K562 (cell line): ENCODE measurements around the gene ZNF48. TPM values are rescaled to one million over a fixed set of nuclear protein-coding genes. Genes with fewer than 3 reads are reported as not detected.

ENCODE experiments used
- ETV5 ChIP-seq: sonication (generic); formaldehyde crosslinking; IDR thresholded peaks from 2 replicates; pipeline ENCODE4 v1.4.0; 2020; ENCODE audit warnings: low read depth, mild to moderate bottlenecking, missing genetic modification reagents
- FOXK1 ChIP-seq: sonication (generic); formaldehyde crosslinking; IDR thresholded peaks from 2 replicates; pipeline ENCODE4 v1.8.0; 2022; ENCODE audit warnings: missing genetic modification reagents, mild to moderate bottlenecking, borderline replicate concordance
- JUNB ChIP-seq: fragments of 450-650 bp; formaldehyde crosslinking; conservative IDR thresholded peaks from 2 replicates; pipeline ENCODE4 v1.4.0; 2020; ENCODE audit warnings: mild to moderate bottlenecking
- LARP7 ChIP-seq: fragments of 450-650 bp; IDR thresholded peaks from 2 replicates; pipeline ENCODE4 v1.6.1; 2016
- NR1H2 ChIP-seq: sonication (generic); formaldehyde crosslinking; IDR thresholded peaks from 2 replicates; pipeline ENCODE4 v1.4.0; 2020; ENCODE audit warnings: mild to moderate bottlenecking, missing genetic modification reagents
- PRMT5 ChIP-seq: sonication (generic); formaldehyde crosslinking; IDR thresholded peaks from 2 replicates; pipeline ENCODE4 v1.5.0; 2020; ENCODE audit warnings: missing genetic modification reagents
- RFX7 ChIP-seq: fragments of 250-450 bp; sonication (Bioruptor Pico); IDR thresholded peaks from 2 replicates; pipeline ENCODE4 v1.5.1; 2021; ENCODE audit warnings: mild to moderate bottlenecking
- SUPT5H ChIP-seq: fragments of 450-650 bp; IDR thresholded peaks from 2 replicates; pipeline ENCODE4 v1.6.1; 2016
- TAF1 ChIP-seq: IDR thresholded peaks from 2 replicates; pipeline ENCODE4 v1.6.1; 2011; ENCODE audit warnings: mild to moderate bottlenecking, low read length, moderate library complexity; ENCODE audit not compliant: insufficient read depth, control insufficient read depth, severe bottlenecking; ENCODE audit errors: extremely low read depth
- TSC22D4 ChIP-seq: fragments of 450-650 bp; IDR thresholded peaks from 2 replicates; pipeline ENCODE4 v1.6.1; 2016; ENCODE audit warnings: missing genetic modification characterization, missing biosample characterization, control low read depth
- ZNF143 ChIP-seq: sonication (generic); formaldehyde crosslinking; IDR thresholded peaks from 2 replicates; pipeline ENCODE4 v1.9.0; 2022; ENCODE audit warnings: mild to moderate bottlenecking, missing genetic modification reagents
- ZNF184 ChIP-seq: sonication (generic); formaldehyde crosslinking; IDR thresholded peaks from 2 replicates; pipeline ENCODE4 v1.5.0; 2020; ENCODE audit warnings: missing genetic modification reagents
- ZNF785 ChIP-seq: fragments of 250-450 bp; sonication (Bioruptor Pico); IDR thresholded peaks from 2 replicates; pipeline ENCODE4 v1.4.0; 2020; ENCODE audit warnings: mild to moderate bottlenecking
- polyA plus RNA-seq, 8 experiments: library from polyadenylated mRNA; depleted of rRNA in 4 of 8; stranded (reverse) in 5 of 8; unstranded in 3 of 8; fragments of >200 nt; fragmentation: Nextera tagmentation in 2 of 8; fragmentation: Illumina TruSeq in 1 of 8; extraction: Ambion mirVana in 2 of 8; extraction: Trizol in 1 of 8; gene quantifications; 2 replicates each; pipeline versions ENCODE4 v1.2.1 to v1.2.3, GENCODE V29; 2011 to 2014; ENCODE audit warnings: inconsistent platforms in 1 of 8, missing spikeins in 1 of 8
- total RNA-seq, 7 experiments: library from RNA; depleted of rRNA in 6 of 7; stranded (reverse); fragments of >200 nt in 6 of 7; fragmentation: Illumina TruSeq in 2 of 7; extraction: Trizol in 2 of 7; gene quantifications; 2 replicates each; pipeline versions ENCODE4 v1.2.1 to v1.2.3, GENCODE V29; 2011 to 2021; ENCODE audit warnings: low replicate concordance in 1 of 7
- TF ChIP-seq, protein P1 (sequence below): fragments of 450-650 bp; IDR thresholded peaks from 2 replicates; pipeline ENCODE4 v1.6.1; 2017; ENCODE audit warnings: antibody characterized with exemption
- TF ChIP-seq, protein P2 (sequence below): sonication (generic); formaldehyde crosslinking; IDR thresholded peaks from 2 replicates; pipeline ENCODE4 v1.8.1; 2023; ENCODE audit warnings: mild to moderate bottlenecking, missing genetic modification reagents
- TF ChIP-seq, protein P3 (sequence below), 2 experiments: fragments of 450-650 bp in 1 of 2; IDR thresholded peaks; 2 replicates each; pipeline ENCODE4 v1.6.1; 2011 to 2017; ENCODE audit warnings: low read depth in 2 of 2, antibody characterized with exemption in 1 of 2, borderline replicate concordance in 1 of 2, low read length in 1 of 2, mild to moderate bottlenecking in 1 of 2, mixed read lengths in 1 of 2; ENCODE audit not compliant: control insufficient read depth in 1 of 2
- TF ChIP-seq, protein P4 (sequence below): fragments of 450-650 bp; formaldehyde crosslinking; IDR thresholded peaks from 2 replicates; pipeline ENCODE4 v1.4.0; 2022; ENCODE audit warnings: missing genetic modification characterization
- TF ChIP-seq, protein P5 (sequence below): fragments of 450-650 bp; formaldehyde crosslinking; IDR thresholded peaks from 2 replicates; pipeline ENCODE4 v1.4.0; 2020; ENCODE audit warnings: mild to moderate bottlenecking, moderate library complexity
- TF ChIP-seq, protein P6 (sequence below), 2 experiments: fragments of 250-450 bp in 1 of 2; fragments of 450-650 bp in 1 of 2; sonication (Bioruptor Pico) in 1 of 2; IDR thresholded peaks; 2 replicates each; pipeline versions ENCODE4 v1.6.1 to v1.8.0; 2016 to 2021; ENCODE audit warnings: mild to moderate bottlenecking in 2 of 2, moderate library complexity in 2 of 2, missing compliant biosample characterization in 1 of 2, missing genetic modification characterization in 1 of 2

Gene ZNF48
- total and polyA plus RNA-seq, 9 of the 15 experiments (the other 6 are each of a cell fraction or from before 2014, with no cell fraction given), result 0.38 to 11.6 (median 4.7) TPM

DNA sequence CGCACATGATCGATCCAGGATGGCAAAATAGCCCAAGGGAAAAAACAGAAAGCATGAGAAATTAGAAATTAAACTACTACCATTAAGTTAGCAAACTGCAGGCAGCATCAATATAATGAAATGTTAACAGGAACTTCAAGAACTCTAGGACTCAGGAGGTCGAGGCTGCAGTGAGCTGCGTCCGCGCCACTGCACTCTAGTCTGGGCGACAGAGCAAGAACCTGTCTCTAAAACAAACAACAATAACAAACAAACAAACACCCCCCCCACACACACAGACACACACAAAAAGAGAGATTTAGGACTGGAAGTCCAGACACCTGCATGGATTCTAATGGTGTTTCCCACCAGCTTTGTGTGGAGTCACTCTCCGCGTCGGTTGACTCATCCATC lies 51.0 kb downstream of the ZNF48 start (continued):
- TF ChIP-seq, protein P1, sequence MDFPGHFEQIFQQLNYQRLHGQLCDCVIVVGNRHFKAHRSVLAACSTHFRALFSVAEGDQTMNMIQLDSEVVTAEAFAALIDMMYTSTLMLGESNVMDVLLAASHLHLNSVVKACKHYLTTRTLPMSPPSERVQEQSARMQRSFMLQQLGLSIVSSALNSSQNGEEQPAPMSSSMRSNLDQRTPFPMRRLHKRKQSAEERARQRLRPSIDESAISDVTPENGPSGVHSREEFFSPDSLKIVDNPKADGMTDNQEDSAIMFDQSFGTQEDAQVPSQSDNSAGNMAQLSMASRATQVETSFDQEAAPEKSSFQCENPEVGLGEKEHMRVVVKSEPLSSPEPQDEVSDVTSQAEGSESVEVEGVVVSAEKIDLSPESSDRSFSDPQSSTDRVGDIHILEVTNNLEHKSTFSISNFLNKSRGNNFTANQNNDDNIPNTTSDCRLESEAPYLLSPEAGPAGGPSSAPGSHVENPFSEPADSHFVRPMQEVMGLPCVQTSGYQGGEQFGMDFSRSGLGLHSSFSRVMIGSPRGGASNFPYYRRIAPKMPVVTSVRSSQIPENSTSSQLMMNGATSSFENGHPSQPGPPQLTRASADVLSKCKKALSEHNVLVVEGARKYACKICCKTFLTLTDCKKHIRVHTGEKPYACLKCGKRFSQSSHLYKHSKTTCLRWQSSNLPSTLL, result no peak
- TF ChIP-seq ZNF184 (CRISPR knock-in tag), result no peak
- TF ChIP-seq NR1H2 (CRISPR knock-in tag), result no peak
- no peak for TF ChIP-seq TAF1
- TF ChIP-seq JUNB, result no peak
- TF ChIP-seq, protein P2, sequence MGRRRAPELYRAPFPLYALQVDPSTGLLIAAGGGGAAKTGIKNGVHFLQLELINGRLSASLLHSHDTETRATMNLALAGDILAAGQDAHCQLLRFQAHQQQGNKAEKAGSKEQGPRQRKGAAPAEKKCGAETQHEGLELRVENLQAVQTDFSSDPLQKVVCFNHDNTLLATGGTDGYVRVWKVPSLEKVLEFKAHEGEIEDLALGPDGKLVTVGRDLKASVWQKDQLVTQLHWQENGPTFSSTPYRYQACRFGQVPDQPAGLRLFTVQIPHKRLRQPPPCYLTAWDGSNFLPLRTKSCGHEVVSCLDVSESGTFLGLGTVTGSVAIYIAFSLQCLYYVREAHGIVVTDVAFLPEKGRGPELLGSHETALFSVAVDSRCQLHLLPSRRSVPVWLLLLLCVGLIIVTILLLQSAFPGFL (CRISPR knock-in tag), result no peak
- no peak for TF ChIP-seq ZNF785 (CRISPR knock-in tag)
- no peak for TF ChIP-seq PRMT5 (CRISPR knock-in tag)
- TF ChIP-seq, protein P3, sequence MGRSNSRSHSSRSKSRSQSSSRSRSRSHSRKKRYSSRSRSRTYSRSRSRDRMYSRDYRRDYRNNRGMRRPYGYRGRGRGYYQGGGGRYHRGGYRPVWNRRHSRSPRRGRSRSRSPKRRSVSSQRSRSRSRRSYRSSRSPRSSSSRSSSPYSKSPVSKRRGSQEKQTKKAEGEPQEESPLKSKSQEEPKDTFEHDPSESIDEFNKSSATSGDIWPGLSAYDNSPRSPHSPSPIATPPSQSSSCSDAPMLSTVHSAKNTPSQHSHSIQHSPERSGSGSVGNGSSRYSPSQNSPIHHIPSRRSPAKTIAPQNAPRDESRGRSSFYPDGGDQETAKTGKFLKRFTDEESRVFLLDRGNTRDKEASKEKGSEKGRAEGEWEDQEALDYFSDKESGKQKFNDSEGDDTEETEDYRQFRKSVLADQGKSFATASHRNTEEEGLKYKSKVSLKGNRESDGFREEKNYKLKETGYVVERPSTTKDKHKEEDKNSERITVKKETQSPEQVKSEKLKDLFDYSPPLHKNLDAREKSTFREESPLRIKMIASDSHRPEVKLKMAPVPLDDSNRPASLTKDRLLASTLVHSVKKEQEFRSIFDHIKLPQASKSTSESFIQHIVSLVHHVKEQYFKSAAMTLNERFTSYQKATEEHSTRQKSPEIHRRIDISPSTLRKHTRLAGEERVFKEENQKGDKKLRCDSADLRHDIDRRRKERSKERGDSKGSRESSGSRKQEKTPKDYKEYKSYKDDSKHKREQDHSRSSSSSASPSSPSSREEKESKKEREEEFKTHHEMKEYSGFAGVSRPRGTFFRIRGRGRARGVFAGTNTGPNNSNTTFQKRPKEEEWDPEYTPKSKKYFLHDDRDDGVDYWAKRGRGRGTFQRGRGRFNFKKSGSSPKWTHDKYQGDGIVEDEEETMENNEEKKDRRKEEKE (IDR thresholded peaks at IDR 0.05; ENCODE audit: borderline replicate concordance in 1 of 2, control insufficient read depth in 1 of 2, low read depth in 2 of 2, low read length in 1 of 2), result no peak
- 0 out of 2 replicates have a peak, but pooled peaks have one; percentile 8 for TF ChIP-seq FOXK1 (CRISPR knock-in tag)
- no peak for TF ChIP-seq ZNF143 (CRISPR knock-in tag)
- TF ChIP-seq TSC22D4, result no peak
- TF ChIP-seq RFX7 (CRISPR knock-in tag), result no peak
- TF ChIP-seq, protein P4, sequence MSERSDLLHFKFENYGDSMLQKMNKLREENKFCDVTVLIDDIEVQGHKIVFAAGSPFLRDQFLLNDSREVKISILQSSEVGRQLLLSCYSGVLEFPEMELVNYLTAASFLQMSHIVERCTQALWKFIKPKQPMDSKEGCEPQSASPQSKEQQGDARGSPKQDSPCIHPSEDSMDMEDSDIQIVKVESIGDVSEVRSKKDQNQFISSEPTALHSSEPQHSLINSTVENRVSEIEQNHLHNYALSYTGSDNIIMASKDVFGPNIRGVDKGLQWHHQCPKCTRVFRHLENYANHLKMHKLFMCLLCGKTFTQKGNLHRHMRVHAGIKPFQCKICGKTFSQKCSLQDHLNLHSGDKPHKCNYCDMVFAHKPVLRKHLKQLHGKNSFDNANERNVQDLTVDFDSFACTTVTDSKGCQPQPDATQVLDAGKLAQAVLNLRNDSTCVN (CRISPR knock-in tag), result 0 out of 2 replicates have a peak, but pooled peaks have one; percentile 1
- TF ChIP-seq, protein P5, sequence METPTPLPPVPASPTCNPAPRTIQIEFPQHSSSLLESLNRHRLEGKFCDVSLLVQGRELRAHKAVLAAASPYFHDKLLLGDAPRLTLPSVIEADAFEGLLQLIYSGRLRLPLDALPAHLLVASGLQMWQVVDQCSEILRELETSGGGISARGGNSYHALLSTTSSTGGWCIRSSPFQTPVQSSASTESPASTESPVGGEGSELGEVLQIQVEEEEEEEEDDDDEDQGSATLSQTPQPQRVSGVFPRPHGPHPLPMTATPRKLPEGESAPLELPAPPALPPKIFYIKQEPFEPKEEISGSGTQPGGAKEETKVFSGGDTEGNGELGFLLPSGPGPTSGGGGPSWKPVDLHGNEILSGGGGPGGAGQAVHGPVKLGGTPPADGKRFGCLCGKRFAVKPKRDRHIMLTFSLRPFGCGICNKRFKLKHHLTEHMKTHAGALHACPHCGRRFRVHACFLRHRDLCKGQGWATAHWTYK (CRISPR knock-in tag), result 0 out of 2 replicates have a peak, but pooled peaks have one; percentile 27
- TF ChIP-seq, protein P6, sequence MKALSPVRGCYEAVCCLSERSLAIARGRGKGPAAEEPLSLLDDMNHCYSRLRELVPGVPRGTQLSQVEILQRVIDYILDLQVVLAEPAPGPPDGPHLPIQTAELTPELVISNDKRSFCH (CRISPR knock-in tag; IDR thresholded peaks at IDR 0.05), result no peak
- TF ChIP-seq, protein P6 (tag; IDR thresholded peaks at IDR 0.05), result peak; percentile 17
- peak; percentile 27; the same call in 1 of the 2 replicates for TF ChIP-seq LARP7
- no peak for TF ChIP-seq SUPT5H
- TF ChIP-seq ETV5, result no peak
